Epithelial cell of prostate (primary cell): ENCODE measurements around the gene CYP27C1.
"Not testable (repeated sequence)": the region's sequence is repeated elsewhere in the genome, so short reads cannot be mapped to it uniquely, and the experiment has no call there.

Experiments used
- DNase-seq: peaks from one replicate; pipeline ENCODE4 v3.0.0-alpha.2; 2011; ENCODE audit warnings: low read depth, low spot score
- H3K27ac ChIP-seq: fragments of 450-650 bp; 2 replicates; pipeline ENCODE4 v1.5.1; 2017; ENCODE audit warnings: mild to moderate bottlenecking

CYP27C1 gene

GRCh38 chr2:127225186-127225960 lies 5.3 kb upstream of the CYP27C1 start:
- no peak for DNase-seq
- H3K27ac ChIP-seq: no peak overlapping the region

- H3K27ac ChIP-seq, DNase-seq: not testable (repeated sequence)
Measured at GRCh38 chr2:127224135-127224534, 4.0 kb upstream of the CYP27C1 start.

- DNase-seq: no peak
- H3K27ac ChIP-seq: peak overlapping the region; percentile 92
Measured at GRCh38 chr2:127220768-127221527, 849 bp upstream of the CYP27C1 start.

- H3K27ac ChIP-seq: peak overlapping the region; percentile 92
Measured at GRCh38 chr2:127219171-127220070, 678 bp downstream of the CYP27C1 start.

GRCh38 chr2:127218812-127219170 lies 1.3 kb downstream of the CYP27C1 start:
- H3K27ac ChIP-seq: peak overlapping the region; percentile 92
- no peak for DNase-seq

More at GRCh38 chr2:127219171-127220070, 678 bp downstream of the CYP27C1 start:
- DNase-seq: no peak

GRCh38 chr2:127217470-127218325 lies 2.4 kb downstream of the CYP27C1 start:
- peak overlapping the region; percentile 92 for H3K27ac ChIP-seq
- DNase-seq: peak; percentile 91

GRCh38 chr2:127216593-127216992 lies 3.5 kb downstream of the CYP27C1 start:
- no peak for DNase-seq
- peak overlapping the region; percentile 92 for H3K27ac ChIP-seq

GRCh38 chr2:127216095-127216494 lies 4.0 kb downstream of the CYP27C1 start:
- peak; percentile 61 for DNase-seq
- peak overlapping the region; percentile 92 for H3K27ac ChIP-seq

- not testable (repeated sequence) for H3K27ac ChIP-seq, DNase-seq
Measured at GRCh38 chr2:127214201-127214600, 5.9 kb downstream of the CYP27C1 start.

GRCh38 chr2:127208313-127208712 lies 11.8 kb downstream of the CYP27C1 start:
- no peak for DNase-seq
- H3K27ac ChIP-seq: no peak overlapping the region

GRCh38 chr2:127205218-127206125 lies 14.6 kb downstream of the CYP27C1 start:
- no peak for DNase-seq

GRCh38 chr2:127201452-127201851 lies 18.6 kb downstream of the CYP27C1 start:
- no peak overlapping the region for H3K27ac ChIP-seq
- no peak for DNase-seq

More at GRCh38 chr2:127205218-127206125, 14.6 kb downstream of the CYP27C1 start:
- no peak overlapping the region for H3K27ac ChIP-seq

GRCh38 chr2:127200962-127201361 lies 19.1 kb downstream of the CYP27C1 start:
- H3K27ac ChIP-seq: no peak overlapping the region
- no peak for DNase-seq

- DNase-seq: no peak
- no peak overlapping the region for H3K27ac ChIP-seq
Measured at GRCh38 chr2:127199223-127199622, 20.9 kb downstream of the CYP27C1 start.

- DNase-seq: no peak
- H3K27ac ChIP-seq: no peak overlapping the region
Measured at GRCh38 chr2:127197475-127198385, 22.4 kb downstream of the CYP27C1 start.

- no peak for DNase-seq
- no peak overlapping the region for H3K27ac ChIP-seq
Measured at GRCh38 chr2:127196998-127197397, 23.1 kb downstream of the CYP27C1 start.

GRCh38 chr2:127196549-127196948 lies 23.6 kb downstream of the CYP27C1 start:
- DNase-seq: no peak
- H3K27ac ChIP-seq: no peak overlapping the region
